GM06990 (cell line): Measurements from ENCODE around the gene NFKB1.
A peak's percentile ranks its signal among the peaks of the same experiment; 100 is the strongest.

Experiments used
- DNase-seq: peaks from one replicate; pipeline ENCODE4 v3.0.0-alpha.2; 2011; ENCODE audit not compliant: insufficient read length; ENCODE audit errors: extremely low read depth
- H3K27me3 ChIP-seq: replicated peaks from 2 replicates; pipeline ENCODE4 v1.6.0; 2011; ENCODE audit warnings: low read length; ENCODE audit not compliant: control insufficient read depth, insufficient read depth
- H3K36me3 ChIP-seq: 2 replicates; pipeline ENCODE4 v1.5.1; 2011; ENCODE audit warnings: low read length; ENCODE audit not compliant: control insufficient read depth, insufficient read depth
- H3K4me3 ChIP-seq: replicated peaks from 2 replicates; pipeline ENCODE4 v1.5.1; 2011; ENCODE audit warnings: low read depth, mild to moderate bottlenecking, control low read depth, low read length
- TF ChIP-seq, protein P1 (sequence below): IDR thresholded peaks from 2 replicates; pipeline ENCODE4 v1.5.1; 2011; ENCODE audit warnings: low read length, control low read depth, mild to moderate bottlenecking, inconsistent platforms; ENCODE audit not compliant: insufficient read depth, poor library complexity, severe bottlenecking

Gene NFKB1

DNA sequence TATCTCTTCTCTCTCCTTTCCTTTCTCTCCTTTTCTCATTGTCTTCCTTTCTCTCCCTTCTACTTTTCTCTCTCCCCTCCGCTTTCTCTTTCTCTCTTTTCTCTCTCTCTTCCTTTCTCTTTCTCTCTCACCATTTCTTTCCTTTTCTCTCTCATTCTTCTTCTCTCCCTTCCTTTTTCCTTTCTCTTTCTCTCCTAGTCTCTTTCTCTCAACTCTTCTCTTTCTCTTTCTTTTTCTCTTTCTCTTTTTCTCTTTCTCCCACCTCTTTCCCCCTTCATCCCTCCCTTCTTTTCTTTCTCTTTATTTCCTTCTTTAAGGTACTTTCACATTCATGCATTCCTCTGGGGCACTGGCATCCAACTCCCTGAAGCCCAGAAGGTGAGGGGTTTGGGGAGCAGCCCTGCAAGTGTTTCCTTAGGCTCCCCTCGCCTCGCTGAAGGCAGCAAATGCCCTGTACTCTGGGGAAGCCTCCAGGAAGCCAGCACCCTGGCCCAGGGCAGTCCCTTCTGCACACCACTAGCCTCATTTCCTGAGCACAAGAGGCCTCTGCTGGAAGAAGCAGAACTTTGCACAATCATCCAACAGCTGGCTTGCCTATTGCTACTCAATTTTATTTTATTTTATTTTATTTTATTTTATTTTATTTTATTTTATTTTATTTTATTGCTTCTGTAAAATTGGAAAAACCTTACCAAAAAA lies 124.2 kb downstream of the NFKB1 start:
- Histone ChIP-seq H3K4me3 (no peak overlapping the region), H3K27me3 (no peaks in the 10 kb centered on the region), H3K36me3 (no peaks in the 10 kb centered on the region)
- TF ChIP-seq, protein P1, sequence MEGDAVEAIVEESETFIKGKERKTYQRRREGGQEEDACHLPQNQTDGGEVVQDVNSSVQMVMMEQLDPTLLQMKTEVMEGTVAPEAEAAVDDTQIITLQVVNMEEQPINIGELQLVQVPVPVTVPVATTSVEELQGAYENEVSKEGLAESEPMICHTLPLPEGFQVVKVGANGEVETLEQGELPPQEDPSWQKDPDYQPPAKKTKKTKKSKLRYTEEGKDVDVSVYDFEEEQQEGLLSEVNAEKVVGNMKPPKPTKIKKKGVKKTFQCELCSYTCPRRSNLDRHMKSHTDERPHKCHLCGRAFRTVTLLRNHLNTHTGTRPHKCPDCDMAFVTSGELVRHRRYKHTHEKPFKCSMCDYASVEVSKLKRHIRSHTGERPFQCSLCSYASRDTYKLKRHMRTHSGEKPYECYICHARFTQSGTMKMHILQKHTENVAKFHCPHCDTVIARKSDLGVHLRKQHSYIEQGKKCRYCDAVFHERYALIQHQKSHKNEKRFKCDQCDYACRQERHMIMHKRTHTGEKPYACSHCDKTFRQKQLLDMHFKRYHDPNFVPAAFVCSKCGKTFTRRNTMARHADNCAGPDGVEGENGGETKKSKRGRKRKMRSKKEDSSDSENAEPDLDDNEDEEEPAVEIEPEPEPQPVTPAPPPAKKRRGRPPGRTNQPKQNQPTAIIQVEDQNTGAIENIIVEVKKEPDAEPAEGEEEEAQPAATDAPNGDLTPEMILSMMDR = peak; percentile 54
- peak; percentile 24 for DNase-seq

DNA sequence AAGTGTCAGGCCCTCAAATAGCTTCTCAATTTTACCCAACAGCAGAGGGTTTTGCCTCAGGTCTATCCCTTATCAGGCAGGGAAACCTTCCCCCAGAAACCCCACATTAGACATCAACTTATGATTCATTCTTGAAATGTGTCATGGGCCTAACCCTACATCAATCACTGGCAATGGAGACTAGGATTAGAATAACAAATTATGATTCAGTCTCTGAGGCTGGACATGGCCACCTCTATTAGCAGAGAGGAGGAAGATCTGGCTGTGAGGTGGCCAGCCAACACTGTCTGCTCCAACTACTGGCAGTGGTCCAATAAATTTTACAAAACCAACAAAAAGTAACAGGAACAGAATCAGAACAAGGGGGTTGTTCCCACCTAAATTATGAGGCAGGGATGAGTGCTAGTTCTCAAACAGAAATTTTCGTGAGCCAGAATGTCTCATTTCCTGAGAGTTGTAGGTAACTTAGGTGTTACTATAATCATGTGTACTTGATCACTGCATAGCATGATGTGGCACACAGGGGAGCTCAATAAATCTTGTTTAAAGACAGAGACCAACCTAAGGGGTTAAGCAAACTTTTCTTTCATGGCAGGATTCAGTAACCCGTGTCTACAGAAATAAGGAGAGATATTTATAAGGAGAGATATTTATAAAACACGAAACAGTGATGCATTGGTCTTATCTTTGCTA lies 126.8 kb downstream of the NFKB1 start:
- TF ChIP-seq, protein P1 = no peak
- Histone ChIP-seq H3K27me3 (no peaks in the 10 kb centered on the region), H3K4me3 (no peak overlapping the region), H3K36me3 (peaks cover 3% of the 10 kb centered on the region)
- no peak for DNase-seq

- Histone ChIP-seq H3K27me3 (no peaks in the 10 kb centered on the region), H3K4me3 (no peak overlapping the region), H3K36me3 (peaks cover 7% of the 10 kb centered on the region)
- TF ChIP-seq, protein P1 = no peak
- DNase-seq = no peak
Measured at GRCh38 chr4:102629673-102630072, 128.5 kb downstream of the NFKB1 start.

GRCh38 chr4:102631616-102632015 lies 130.5 kb downstream of the NFKB1 start:
- TF ChIP-seq, protein P1 = no peak
- H3K27me3 ChIP-seq = no peaks in the 10 kb centered on the region
- no peak for DNase-seq
- peaks cover 9% of the 10 kb centered on the region for H3K36me3 ChIP-seq
- H3K4me3 ChIP-seq = no peak overlapping the region

GRCh38 chr4:102632241-102633065 lies 131.3 kb downstream of the NFKB1 start:
- DNase-seq = no peak
- H3K36me3 ChIP-seq = peaks cover 9% of the 10 kb centered on the region
- H3K4me3 ChIP-seq = no peak overlapping the region
- TF ChIP-seq, protein P1 = no peak
- no peaks in the 10 kb centered on the region for H3K27me3 ChIP-seq
